ENCODE results near the gene GREB1.

The GREB1 gene

GRCh38 chr2:11674983-11675382 lies 141.1 kb downstream of the GREB1 start:
- ChIA-PET CTCF (interaction anchor here (1.6 kb wide), 1 partner anchor 13 kb away, joined by 6 read pairs; no protein-coding TSS in a partner anchor), POLR2A (no interaction called here)
- DNase-seq (ENCODE audit: extremely low spot score): no peak
- TF ChIP-seq SUZ12 (IDR thresholded peaks at IDR 0.05) (no peak), SP1 (IDR thresholded peaks at IDR 0.05) (no peak), BHLHE40 (IDR thresholded peaks at IDR 0.05; ENCODE audit: borderline replicate concordance) (no peak), ELF4 (IDR thresholded peaks at IDR 0.05) (no peak), LEF1 (IDR thresholded peaks at IDR 0.05; ENCODE audit: borderline replicate concordance) (no peak)

- TF ChIP-seq TARDBP (IDR thresholded peaks at IDR 0.05): no peak
- TF ChIP-seq ELF4 (IDR thresholded peaks at IDR 0.05): no peak
- no peak for TF ChIP-seq PKNOX1 (IDR thresholded peaks at IDR 0.05)
- no peak for TF ChIP-seq ZNF384 (IDR thresholded peaks at IDR 0.05)
- TF ChIP-seq LEF1 (IDR thresholded peaks at IDR 0.05; ENCODE audit: borderline replicate concordance): no peak
- CTCF ChIA-PET: no interaction called here
- POLR2A ChIA-PET: no interaction called here
- DNase-seq (ENCODE audit: extremely low spot score): no peak
Observed at GRCh38 chr2:11675423-11676112, 141.7 kb downstream of the GREB1 start.

- CTCF ChIA-PET: no interaction called here
- DNase-seq (ENCODE audit: extremely low spot score): no peak
- POLR2A ChIA-PET: no interaction called here
- TF ChIP-seq L3MBTL2 (conservative IDR thresholded peaks at IDR 0.05) (no peak), CTBP1 (IDR thresholded peaks at IDR 0.05; ENCODE audit: borderline replicate concordance) (no peak), ARNT (IDR thresholded peaks at IDR 0.05) (no peak), TARDBP (IDR thresholded peaks at IDR 0.05) (no peak), ELF4 (IDR thresholded peaks at IDR 0.05) (no peak), FOXM1 (IDR thresholded peaks at IDR 0.05; ENCODE audit: borderline replicate concordance) (no peak), BHLHE40 (IDR thresholded peaks at IDR 0.05; ENCODE audit: borderline replicate concordance) (no peak), PKNOX1 (IDR thresholded peaks at IDR 0.05) (no peak), ZNF384 (IDR thresholded peaks at IDR 0.05) (no peak)
Observed at GRCh38 chr2:11676640-11677039, 142.8 kb downstream of the GREB1 start.

- DNase-seq (ENCODE audit: extremely low spot score): no peak
- TF ChIP-seq L3MBTL2 (conservative IDR thresholded peaks at IDR 0.05) (no peak), HDGF (IDR thresholded peaks at IDR 0.05; ENCODE audit: borderline replicate concordance) (no peak)
- CTCF ChIA-PET: interaction anchor here (0.9 kb wide), 1 partner anchor 11 kb away, joined by 3 read pairs; no protein-coding TSS in a partner anchor
- POLR2A ChIA-PET: no interaction called here
Observed at GRCh38 chr2:11677136-11678055, 143.6 kb downstream of the GREB1 start.

- no peak for TF ChIP-seq BHLHE40 (IDR thresholded peaks at IDR 0.05; ENCODE audit: borderline replicate concordance)
- TF ChIP-seq HDGF (IDR thresholded peaks at IDR 0.05; ENCODE audit: borderline replicate concordance): no peak
- no peak for TF ChIP-seq ELF4 (IDR thresholded peaks at IDR 0.05)
- no peak for TF ChIP-seq CTBP1 (IDR thresholded peaks at IDR 0.05; ENCODE audit: borderline replicate concordance)
- no peak for TF ChIP-seq ARNT (IDR thresholded peaks at IDR 0.05)
- TF ChIP-seq NFRKB (IDR thresholded peaks at IDR 0.05): no peak
- no peak for DNase-seq (ENCODE audit: extremely low spot score)
- ChIA-PET POLR2A (no interaction called here), CTCF (interaction anchor here (0.6 kb wide), 1 partner anchor 14 kb away, joined by 5 read pairs; no protein-coding TSS in a partner anchor)
Observed at GRCh38 chr2:11678306-11678960, 144.6 kb downstream of the GREB1 start.

- no peak for DNase-seq (ENCODE audit: extremely low spot score)
- POLR2A ChIA-PET: no interaction called here
- TF ChIP-seq LEF1 (IDR thresholded peaks at IDR 0.05; ENCODE audit: borderline replicate concordance): no peak
- no peak for TF ChIP-seq FOXA1 (IDR thresholded peaks at IDR 0.05)
- no peak for TF ChIP-seq ARNT (IDR thresholded peaks at IDR 0.05)
- no peak for TF ChIP-seq BHLHE40 (IDR thresholded peaks at IDR 0.05; ENCODE audit: borderline replicate concordance)
- no peak for TF ChIP-seq PKNOX1 (IDR thresholded peaks at IDR 0.05)
- no peak for TF ChIP-seq TARDBP (IDR thresholded peaks at IDR 0.05)
- TF ChIP-seq FOXM1 (IDR thresholded peaks at IDR 0.05; ENCODE audit: borderline replicate concordance): no peak
- TF ChIP-seq NFRKB (IDR thresholded peaks at IDR 0.05): no peak
- TF ChIP-seq SUZ12 (IDR thresholded peaks at IDR 0.05): no peak
- TF ChIP-seq ZNF384 (IDR thresholded peaks at IDR 0.05): no peak
- no peak for TF ChIP-seq L3MBTL2 (conservative IDR thresholded peaks at IDR 0.05)
- TF ChIP-seq HDGF (IDR thresholded peaks at IDR 0.05; ENCODE audit: borderline replicate concordance): no peak
- no peak for TF ChIP-seq FOXK2 (IDR thresholded peaks at IDR 0.05)
- no peak for TF ChIP-seq ELF4 (IDR thresholded peaks at IDR 0.05)
- TF ChIP-seq SP1 (IDR thresholded peaks at IDR 0.05): no peak
- TF ChIP-seq CTBP1 (IDR thresholded peaks at IDR 0.05; ENCODE audit: borderline replicate concordance): no peak
- CTCF ChIA-PET: interaction anchor here (0.6 kb wide), 1 partner anchor 14 kb away, joined by 5 read pairs; no protein-coding TSS in a partner anchor
Observed at GRCh38 chr2:11679016-11679415, 145.2 kb downstream of the GREB1 start.

Data from HEK293T (cell line).